ENCODE measurements around the gene DNAH1.

DNA sequence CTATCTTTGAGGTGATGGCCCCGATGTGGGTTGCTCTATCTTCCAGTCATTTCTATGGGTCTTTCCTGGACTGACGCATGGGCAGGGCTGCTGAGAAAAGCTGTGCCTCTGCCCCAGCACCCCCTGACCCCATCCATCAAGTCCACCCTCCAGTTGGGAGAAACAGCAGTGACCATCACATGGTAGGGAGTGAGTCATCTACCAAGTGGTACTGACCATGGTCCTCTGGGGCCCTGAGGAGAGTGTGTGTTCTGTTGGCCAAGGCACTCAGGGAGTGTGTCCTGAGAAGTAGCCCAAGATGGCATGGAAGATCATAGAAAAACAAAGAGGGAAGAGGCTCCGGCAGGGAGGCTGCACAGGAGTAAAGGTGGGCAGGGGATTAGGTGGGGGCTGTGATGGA is 1.6 kb upstream of the DNAH1 start:
- TF ChIP-seq TAF1 (CRISPR knock-in tag; IDR thresholded peaks at IDR 0.05) (no peak), CTCF (CRISPR knock-in tag; IDR thresholded peaks at IDR 0.05) (no peak)
- TF ChIP-seq, protein P1, sequence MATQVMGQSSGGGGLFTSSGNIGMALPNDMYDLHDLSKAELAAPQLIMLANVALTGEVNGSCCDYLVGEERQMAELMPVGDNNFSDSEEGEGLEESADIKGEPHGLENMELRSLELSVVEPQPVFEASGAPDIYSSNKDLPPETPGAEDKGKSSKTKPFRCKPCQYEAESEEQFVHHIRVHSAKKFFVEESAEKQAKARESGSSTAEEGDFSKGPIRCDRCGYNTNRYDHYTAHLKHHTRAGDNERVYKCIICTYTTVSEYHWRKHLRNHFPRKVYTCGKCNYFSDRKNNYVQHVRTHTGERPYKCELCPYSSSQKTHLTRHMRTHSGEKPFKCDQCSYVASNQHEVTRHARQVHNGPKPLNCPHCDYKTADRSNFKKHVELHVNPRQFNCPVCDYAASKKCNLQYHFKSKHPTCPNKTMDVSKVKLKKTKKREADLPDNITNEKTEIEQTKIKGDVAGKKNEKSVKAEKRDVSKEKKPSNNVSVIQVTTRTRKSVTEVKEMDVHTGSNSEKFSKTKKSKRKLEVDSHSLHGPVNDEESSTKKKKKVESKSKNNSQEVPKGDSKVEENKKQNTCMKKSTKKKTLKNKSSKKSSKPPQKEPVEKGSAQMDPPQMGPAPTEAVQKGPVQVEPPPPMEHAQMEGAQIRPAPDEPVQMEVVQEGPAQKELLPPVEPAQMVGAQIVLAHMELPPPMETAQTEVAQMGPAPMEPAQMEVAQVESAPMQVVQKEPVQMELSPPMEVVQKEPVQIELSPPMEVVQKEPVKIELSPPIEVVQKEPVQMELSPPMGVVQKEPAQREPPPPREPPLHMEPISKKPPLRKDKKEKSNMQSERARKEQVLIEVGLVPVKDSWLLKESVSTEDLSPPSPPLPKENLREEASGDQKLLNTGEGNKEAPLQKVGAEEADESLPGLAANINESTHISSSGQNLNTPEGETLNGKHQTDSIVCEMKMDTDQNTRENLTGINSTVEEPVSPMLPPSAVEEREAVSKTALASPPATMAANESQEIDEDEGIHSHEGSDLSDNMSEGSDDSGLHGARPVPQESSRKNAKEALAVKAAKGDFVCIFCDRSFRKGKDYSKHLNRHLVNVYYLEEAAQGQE (IDR thresholded peaks at IDR 0.05; ENCODE audit: borderline replicate concordance in 1 of 2, low read depth in 1 of 2, low read length in 2 of 2): no peak
